Measurements from ENCODE around the gene PRKCB. TPM values are rescaled to one million over a fixed set of nuclear protein-coding genes. Genes with fewer than 3 reads are reported as not detected.
"Not testable (repeated sequence)": the region's sequence is repeated elsewhere in the genome, so short reads cannot be mapped to it uniquely, and the experiment has no call there.

The PRKCB gene
- total RNA-seq, 3 donors from 2014 or later: 41.4 to 66.8 (median 63.3) TPM

GRCh38 chr16:24204150-24204665 lies 368.4 kb downstream of the PRKCB start:
- DNase-seq (no peak), ATAC-seq (no peak)
- no peak overlapping the region for H3K4me3 Mint-ChIP-seq
- no peaks in the 10 kb centered on the region for H3K27me3 Mint-ChIP-seq (ENCODE audit: low read depth)
- no peaks in the 10 kb centered on the region for H3K4me1 Mint-ChIP-seq (ENCODE audit: low read depth)
- peaks cover 44% of the 10 kb centered on the region for H3K36me3 Mint-ChIP-seq (ENCODE audit: insufficient read depth)
- no peaks in the 10 kb centered on the region for H3K9me3 Mint-ChIP-seq

GRCh38 chr16:24206926-24207325 lies 371.1 kb downstream of the PRKCB start:
- no peaks in the 10 kb centered on the region for H3K9me3 Mint-ChIP-seq
- H3K36me3 Mint-ChIP-seq (ENCODE audit: insufficient read depth): peaks cover 44% of the 10 kb centered on the region
- no peaks in the 10 kb centered on the region for H3K27me3 Mint-ChIP-seq (ENCODE audit: low read depth)
- ATAC-seq (no peak), DNase-seq (no peak)
- no peaks in the 10 kb centered on the region for H3K4me1 Mint-ChIP-seq (ENCODE audit: low read depth)
- H3K4me3 Mint-ChIP-seq: no peak overlapping the region

GRCh38 chr16:24208710-24209109 lies 372.9 kb downstream of the PRKCB start:
- ATAC-seq: no peak
- no peaks in the 10 kb centered on the region for H3K4me1 Mint-ChIP-seq (ENCODE audit: low read depth)
- peaks cover 43% of the 10 kb centered on the region for H3K36me3 Mint-ChIP-seq (ENCODE audit: insufficient read depth)
- no peaks in the 10 kb centered on the region for H3K9me3 Mint-ChIP-seq
- H3K4me3 Mint-ChIP-seq: no peak overlapping the region
- H3K27me3 Mint-ChIP-seq (ENCODE audit: low read depth): no peaks in the 10 kb centered on the region
- no peak for DNase-seq

- peaks cover 7% of the 10 kb centered on the region for H3K9me3 Mint-ChIP-seq
Measured at GRCh38 chr16:24214992-24215391, 379.2 kb downstream of the PRKCB start.

GRCh38 chr16:24216961-24217360 lies 381.2 kb downstream of the PRKCB start:
- Mint-ChIP-seq H3K4me3 (no peak overlapping the region), H3K36me3 (ENCODE audit: insufficient read depth) (peaks cover 55% of the 10 kb centered on the region)
- no peak for ATAC-seq

More at GRCh38 chr16:24214992-24215391, 379.2 kb downstream of the PRKCB start:
- H3K4me1 Mint-ChIP-seq (ENCODE audit: low read depth): no peaks in the 10 kb centered on the region
- H3K36me3 Mint-ChIP-seq (ENCODE audit: insufficient read depth): peaks cover 56% of the 10 kb centered on the region
- H3K27me3 Mint-ChIP-seq (ENCODE audit: low read depth): no peaks in the 10 kb centered on the region
- DNase-seq: no peak
- ATAC-seq: no peak
- no peak overlapping the region for H3K4me3 Mint-ChIP-seq

GRCh38 chr16:24217461-24217860 lies 381.7 kb downstream of the PRKCB start:
- no peak overlapping the region for H3K4me3 Mint-ChIP-seq
- H3K4me1 Mint-ChIP-seq (ENCODE audit: low read depth): no peaks in the 10 kb centered on the region
- H3K27me3 Mint-ChIP-seq (ENCODE audit: low read depth): no peaks in the 10 kb centered on the region
- ATAC-seq (no peak), DNase-seq (no peak)
- peaks cover 14% of the 10 kb centered on the region for H3K9me3 Mint-ChIP-seq
- peaks cover 55% of the 10 kb centered on the region for H3K36me3 Mint-ChIP-seq (ENCODE audit: insufficient read depth)

More at GRCh38 chr16:24216961-24217360, 381.2 kb downstream of the PRKCB start:
- H3K4me1 Mint-ChIP-seq (ENCODE audit: low read depth): no peaks in the 10 kb centered on the region
- H3K9me3 Mint-ChIP-seq: peaks cover 13% of the 10 kb centered on the region
- no peak for DNase-seq
- H3K27me3 Mint-ChIP-seq (ENCODE audit: low read depth): no peaks in the 10 kb centered on the region

GRCh38 chr16:24218299-24218698 lies 382.5 kb downstream of the PRKCB start:
- Mint-ChIP-seq H3K36me3 (ENCODE audit: insufficient read depth) (peaks cover 58% of the 10 kb centered on the region), H3K27me3 (ENCODE audit: low read depth) (no peaks in the 10 kb centered on the region), H3K9me3 (peaks cover 18% of the 10 kb centered on the region), H3K4me3 (no peak overlapping the region), H3K4me1 (ENCODE audit: low read depth) (no peaks in the 10 kb centered on the region)
- no peak for DNase-seq
- ATAC-seq: no peak

- ATAC-seq (no peak), DNase-seq (no peak)
- Mint-ChIP-seq H3K4me3 (no peak overlapping the region), H3K27me3 (ENCODE audit: low read depth) (no peaks in the 10 kb centered on the region), H3K9me3 (peaks cover 20% of the 10 kb centered on the region), H3K4me1 (ENCODE audit: low read depth) (no peaks in the 10 kb centered on the region), H3K36me3 (ENCODE audit: insufficient read depth) (peaks cover 36% of the 10 kb centered on the region)
Measured at GRCh38 chr16:24221219-24221618, 385.4 kb downstream of the PRKCB start.

- Mint-ChIP-seq H3K4me3 (no peak overlapping the region), H3K9me3 (no peaks in the 10 kb centered on the region), H3K36me3 (ENCODE audit: insufficient read depth) (no peaks in the 10 kb centered on the region), H3K27me3 (ENCODE audit: low read depth) (peaks cover 14% of the 10 kb centered on the region), H3K4me1 (ENCODE audit: low read depth) (no peaks in the 10 kb centered on the region)
- DNase-seq (no peak), ATAC-seq (no peak)
Measured at GRCh38 chr16:24228514-24228913, 392.7 kb downstream of the PRKCB start.

- Mint-ChIP-seq H3K9me3 (peaks cover 7% of the 10 kb centered on the region), H3K36me3 (ENCODE audit: insufficient read depth) (no peaks in the 10 kb centered on the region), H3K4me3 (no peak overlapping the region), H3K27me3 (ENCODE audit: low read depth) (peaks cover 25% of the 10 kb centered on the region), H3K4me1 (ENCODE audit: low read depth) (no peaks in the 10 kb centered on the region)
- ATAC-seq: no peak
- no peak for DNase-seq
Measured at GRCh38 chr16:24232936-24233335, 397.2 kb downstream of the PRKCB start.

GRCh38 chr16:24234737-24235136 lies 399.0 kb downstream of the PRKCB start:
- no peak for ATAC-seq
- peaks cover 13% of the 10 kb centered on the region for H3K9me3 Mint-ChIP-seq
- H3K27me3 Mint-ChIP-seq (ENCODE audit: low read depth): peaks cover 19% of the 10 kb centered on the region
- H3K36me3 Mint-ChIP-seq (ENCODE audit: insufficient read depth): no peaks in the 10 kb centered on the region
- no peak overlapping the region for H3K4me3 Mint-ChIP-seq
- DNase-seq: no peak
- no peaks in the 10 kb centered on the region for H3K4me1 Mint-ChIP-seq (ENCODE audit: low read depth)

GRCh38 chr16:24235806-24236205 lies 400.0 kb downstream of the PRKCB start:
- no peak for DNase-seq
- H3K4me1 Mint-ChIP-seq (ENCODE audit: low read depth): no peaks in the 10 kb centered on the region
- peaks cover 19% of the 10 kb centered on the region for H3K27me3 Mint-ChIP-seq (ENCODE audit: low read depth)
- no peak for ATAC-seq
- H3K36me3 Mint-ChIP-seq (ENCODE audit: insufficient read depth): no peaks in the 10 kb centered on the region
- H3K4me3 Mint-ChIP-seq: no peak overlapping the region
- H3K9me3 Mint-ChIP-seq: peaks cover 13% of the 10 kb centered on the region

GRCh38 chr16:24238846-24239245 lies 403.1 kb downstream of the PRKCB start:
- not testable (repeated sequence) for DNase-seq; ATAC-seq; H3K4me3 Mint-ChIP-seq; H3K4me1 Mint-ChIP-seq (ENCODE audit: low read depth); H3K36me3 Mint-ChIP-seq (ENCODE audit: insufficient read depth)
- H3K27me3 Mint-ChIP-seq (ENCODE audit: low read depth): peaks cover 22% of the 10 kb centered on the region
- H3K9me3 Mint-ChIP-seq: peaks cover 13% of the 10 kb centered on the region

GRCh38 chr16:24246911-24247607 lies 411.3 kb downstream of the PRKCB start:
- Mint-ChIP-seq H3K4me1 (ENCODE audit: low read depth) (peaks cover 2% of the 10 kb centered on the region), H3K4me3 (no peak overlapping the region), H3K27me3 (ENCODE audit: low read depth) (peaks cover 28% of the 10 kb centered on the region), H3K36me3 (ENCODE audit: insufficient read depth) (no peaks in the 10 kb centered on the region), H3K9me3 (no peaks in the 10 kb centered on the region)
- ATAC-seq (no peak), DNase-seq (no peak)

- no peaks in the 10 kb centered on the region for H3K9me3 Mint-ChIP-seq
- H3K36me3 Mint-ChIP-seq (ENCODE audit: insufficient read depth): no peaks in the 10 kb centered on the region
- DNase-seq: peak; percentile 11
- ATAC-seq: peak; percentile 77 to 89
- peaks cover 2% of the 10 kb centered on the region for H3K4me1 Mint-ChIP-seq (ENCODE audit: low read depth)
- H3K27me3 Mint-ChIP-seq (ENCODE audit: low read depth): peaks cover 54% of the 10 kb centered on the region
- H3K4me3 Mint-ChIP-seq: no peak overlapping the region
Measured at GRCh38 chr16:24253192-24253591, 417.4 kb downstream of the PRKCB start.

Data from activated T-cell treated with anti-CD3 and anti-CD28 coated beads, Interleukin-2, amount 50 U/mL, for 4 hours (primary cell).